Measurements from ENCODE around the gene CLCNKA. TPM values are rescaled to one million over a fixed set of nuclear protein-coding genes. Genes with fewer than 3 reads are reported as not detected.

Gene CLCNKA
- total and polyA plus RNA-seq, 2 of the 8 experiments (the other 6 are each of a cell fraction or from before 2014, with no cell fraction given) = 0.95 to 2.0 TPM

DNA sequence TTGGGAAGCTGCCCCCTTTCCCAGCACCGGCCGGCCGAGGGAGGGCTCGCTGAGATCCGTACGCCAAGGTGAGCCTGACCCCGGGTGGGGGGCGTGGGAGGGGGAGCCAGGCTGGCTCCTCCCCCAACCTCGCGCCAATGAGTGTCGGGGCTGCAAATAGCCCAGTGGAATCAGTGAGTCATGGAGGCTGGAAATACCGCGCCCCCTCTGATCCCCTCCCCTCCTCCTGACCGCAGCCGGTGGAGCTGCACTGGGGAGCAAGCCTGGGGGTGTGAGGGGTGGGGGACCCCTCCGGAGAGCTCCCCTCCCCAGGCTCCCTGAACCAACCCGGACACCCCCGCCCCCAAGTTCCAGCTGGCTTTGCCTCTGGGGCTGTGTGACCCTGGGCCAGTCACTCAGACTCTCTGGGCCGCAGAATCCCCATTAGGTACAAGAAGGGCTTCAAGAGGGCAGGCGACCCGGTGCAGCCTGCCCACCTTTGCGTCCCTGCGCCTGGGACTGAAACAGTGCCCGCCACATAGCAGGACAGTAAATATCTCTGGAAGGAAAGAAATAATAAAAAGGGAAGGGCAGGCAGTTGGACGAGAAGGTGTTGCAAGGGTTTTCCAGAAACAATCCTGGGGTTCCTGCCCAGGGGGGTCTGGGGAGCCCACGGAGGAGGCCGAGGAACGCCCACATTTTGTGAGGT lies 8.5 kb upstream of the CLCNKA start:
- no peak overlapping the region for H2BK20ac ChIP-seq (ENCODE audit: low read length)
- DNase-seq (ENCODE audit: low read depth in 1 of 2, low spot score in 2 of 2) = peak in 1 of 2 experiments; percentile 84
- H2AFZ ChIP-seq (ENCODE audit: low read length) = no peak overlapping the region
- TF ChIP-seq JUN (IDR thresholded peaks at IDR 0.05; ENCODE audit: low read depth, low read length) (peak; percentile 88), GABPA (IDR thresholded peaks at IDR 0.05; ENCODE audit: borderline replicate concordance, insufficient read depth, low read length) (no peak), ASH2L (IDR thresholded peaks at IDR 0.05; ENCODE audit: low read length) (peak; percentile 7), RNF2 (IDR thresholded peaks at IDR 0.05; ENCODE audit: borderline replicate concordance, low read depth, low read length, missing control alignments, poor library complexity, severe bottlenecking) (no peak), RFX5 (IDR thresholded peaks at IDR 0.05; ENCODE audit: borderline replicate concordance, low read depth, low read length) (no peak), TAF1 (IDR thresholded peaks at IDR 0.05; ENCODE audit: low read depth, low read length) (peak; percentile 31; the same call in 1 of the 2 replicates), CEBPB (IDR thresholded peaks at IDR 0.05; ENCODE audit: low read depth, low read length) (no peak; the same call in 1 of the 2 replicates), TEAD4 (IDR thresholded peaks at IDR 0.05; ENCODE audit: low read depth, low read length) (0 out of 2 replicates have a peak, but pooled peaks have one; percentile 30), MAFK (IDR thresholded peaks at IDR 0.05; ENCODE audit: low read depth, low read length) (no peak), ZNF274 (IDR thresholded peaks at IDR 0.05; ENCODE audit: borderline replicate concordance, extremely low read depth, low read length) (no peak), JUND (IDR thresholded peaks at IDR 0.05; ENCODE audit: low read length) (peak; percentile 99), TAF7 (optimal IDR thresholded peaks at IDR 0.05; ENCODE audit: borderline replicate concordance, low read depth, low read length) (no peak)

More for the DNA sequence above, 8.5 kb upstream of the CLCNKA start:
- Histone ChIP-seq H2BK12ac (ENCODE audit: low read depth, low read length) (peak overlapping the region; percentile 5), H3K23ac (ENCODE audit: insufficient read length) (no peak overlapping the region), H3K23me2 (ENCODE audit: low read depth, low read length) (no peaks in the 10 kb centered on the region; the same call in 1 of the 2 replicates), H3K36me3 (ENCODE audit: control insufficient read depth in 2 of 4, insufficient read depth in 4 of 4, low read length in 3 of 4) (no peaks in the 10 kb centered on the region), H3K27me3 (replicated peaks in 1 of 4; ENCODE audit: control insufficient read depth in 3 of 4, extremely low read depth in 1 of 4, insufficient read depth in 3 of 4, low read length in 3 of 4) (no peaks in the 10 kb centered on the region; a peak in 1 of 7 replicates), H2AK5ac (ENCODE audit: low read depth, low read length) (no peak overlapping the region), H3K4me2 (ENCODE audit: insufficient read depth in 1 of 2, low read depth in 2 of 2, low read length in 2 of 2) (peak overlapping the region; percentile 45 to 66), H3K4ac (replicated peaks; ENCODE audit: insufficient read length, low read depth, low read length) (no peak overlapping the region), H2BK120ac (replicated peaks; ENCODE audit: low read depth, low read length) (no peak overlapping the region), H3K9me3 (ENCODE audit: insufficient read depth in 2 of 2, low read depth in 1 of 2, low read length in 1 of 2) (no peaks in the 10 kb centered on the region), H4K91ac (replicated peaks; ENCODE audit: insufficient read length, low read length) (no peak overlapping the region), H2BK5ac (ENCODE audit: low read depth, low read length) (peak overlapping the region; percentile 60; the same call in 1 of the 2 replicates), H2BK15ac (ENCODE audit: low read length) (no peak overlapping the region), H3K9ac (replicated peaks in 1 of 4; ENCODE audit: extremely low read depth in 1 of 4, low read depth in 3 of 4, low read length in 3 of 4) (peak overlapping the region in 2 of 4 experiments; percentile 48 to 51; a peak in 3 of 7 replicates), H3K27ac (ENCODE audit: low read depth, low read length) (peak overlapping the region; percentile 74; the same call in 1 of the 2 replicates), H4K20me1 (replicated peaks in 1 of 2; ENCODE audit: control insufficient read depth in 1 of 2, insufficient read depth in 2 of 2, low read length in 2 of 2) (no peaks in the 10 kb centered on the region), H3K14ac (ENCODE audit: insufficient read length) (no peak overlapping the region), H3K56ac (replicated peaks; ENCODE audit: insufficient read length, low read depth, low read length) (peak overlapping the region; percentile 32), H3K4me1 (replicated peaks in 1 of 4; ENCODE audit: control insufficient read depth in 3 of 4, insufficient read depth in 4 of 4, low read length in 3 of 4) (peaks cover 5 to 37% (median 24%) of the 10 kb centered on the region in 4 experiments), H3K79me2 (ENCODE audit: control insufficient read depth in 1 of 2, insufficient read depth in 2 of 2, low read length in 2 of 2) (no peaks in the 10 kb centered on the region), H4K5ac (ENCODE audit: insufficient read length, low read depth, low read length) (peak overlapping the region; percentile 55), H4K8ac (ENCODE audit: extremely low read depth, insufficient read depth, low read length) (peak overlapping the region; percentile 45; the same call in 1 of the 2 replicates), H3K4me3 (ENCODE audit: extremely low read depth in 1 of 4, insufficient read depth in 2 of 4, low read depth in 3 of 4, low read length in 4 of 4) (peak overlapping the region; percentile 20 to 64 (median 31); a peak in 7 of 8 replicates), H3K79me1 (ENCODE audit: low read depth, low read length) (no peaks in the 10 kb centered on the region), H3K18ac (ENCODE audit: extremely low read depth, low read length) (no peak overlapping the region; the same call in 1 of the 2 replicates)
- CTCF ChIA-PET (ENCODE audit: partially characterized antibody) = interaction anchor here (0.9 to 8.9 kb wide), 9 partner anchors 8 to 60 kb away, joined by 3 to 74 read pairs (median 7); partner anchors contain the start of genes CLCNKA, FAM131C and HSPB7
- no peak for FAIRE-seq
- WGBS, 2 experiments (ENCODE audit: extremely low coverage in 1 of 2, insufficient coverage in 1 of 2, insufficient read length in 1 of 2, insufficient replicate concordance in 2 of 2, low coverage in 1 of 2, low lambda C conversion rate in 2 of 2, missing lambda C conversion rate in 1 of 2) = 52% methylated on average over 11 of the region's 28 CpGs; no CpG with 5 or more reads in 1 of the 2 experiments
- POLR2A ChIA-PET (ENCODE audit: partially characterized antibody) = interaction anchor here (0.7 to 2.7 kb wide), 10 partner anchors 10 to 87 kb away, joined by 3 to 13 read pairs (median 4); partner anchors contain the start of genes SRARP and ZBTB17
